NCI-H1048 (cell line): ENCODE data around the gene FAM83C.

Experiments
- DNase-seq: peaks from one replicate; lab custom pipeline; 2025; lab: John Stamatoyannopoulos, UW

Gene FAM83C

GRCh38 chr20:35298264-35298663, 6.0 kb upstream of the FAM83C start:
- no peak for DNase-seq

- DNase-seq = no peak
These were observed 5.5 kb upstream of the FAM83C start for GRCh38 chr20:35297740-35298139.

GRCh38 chr20:35297155-35297554, 4.9 kb upstream of the FAM83C start:
- no peak for DNase-seq

GRCh38 chr20:35296101-35296554, 3.9 kb upstream of the FAM83C start:
- no peak for DNase-seq

- DNase-seq = no peak
These were observed 3.4 kb upstream of the FAM83C start for GRCh38 chr20:35295674-35296073.

- no peak for DNase-seq
These were observed 2.8 kb upstream of the FAM83C start for GRCh38 chr20:35295058-35295457.

- no peak for DNase-seq
These were observed 2.1 kb upstream of the FAM83C start for GRCh38 chr20:35294293-35294685.

GRCh38 chr20:35293303-35294292, 1.4 kb upstream of the FAM83C start:
- DNase-seq = no peak

GRCh38 chr20:35292504-35293285, 470 bp upstream of the FAM83C start:
- DNase-seq = no peak

- DNase-seq = no peak
These were observed 1.3 kb downstream of the FAM83C start for GRCh38 chr20:35290887-35291417.

- no peak for DNase-seq
These were observed 1.9 kb downstream of the FAM83C start for GRCh38 chr20:35290186-35290886.

- DNase-seq = no peak
These were observed 3.7 kb downstream of the FAM83C start for GRCh38 chr20:35288325-35289060.

GRCh38 chr20:35287509-35288324, 4.5 kb downstream of the FAM83C start:
- DNase-seq = no peak

GRCh38 chr20:35286899-35287508, 5.2 kb downstream of the FAM83C start:
- DNase-seq = no peak

GRCh38 chr20:35286077-35286898, 5.9 kb downstream of the FAM83C start:
- DNase-seq = no peak

- DNase-seq = no peak
These were observed 6.5 kb downstream of the FAM83C start for GRCh38 chr20:35285806-35286076.

- no peak for DNase-seq
These were observed 7.0 kb downstream of the FAM83C start for GRCh38 chr20:35284992-35285805.

- DNase-seq = peak; percentile 67
These were observed 7.8 kb downstream of the FAM83C start, which contains the start of gene EIF6 for GRCh38 chr20:35284267-35284991. Gene EIF6 (minus strand): TSS chr20:35284772. CDS start chr20:35284487, 285 bp downstream.
